ENCODE results near the gene COL8A1.
A peak's percentile ranks its signal among the peaks of the same experiment; 100 is the strongest.
"Not testable (repeated sequence)": the region's sequence is repeated elsewhere in the genome, so short reads cannot be mapped to it uniquely, and the experiment has no call there.

COL8A1 gene

GRCh38 chr3:99817047-99817436 is 178.6 kb downstream of the COL8A1 start:
- no peak for DNase-seq

- DNase-seq, result peak; percentile 82
Measured at GRCh38 chr3:99817437-99818240, 179.2 kb downstream of the COL8A1 start, which contains the start of gene CMSS1. CMSS1 (plus strand) TSS chr3:99817862.

- DNase-seq, result no peak
Measured at GRCh38 chr3:99818818-99819217, 180.4 kb downstream of the COL8A1 start.

- no peak for DNase-seq
Measured at GRCh38 chr3:99823723-99824711, 185.6 kb downstream of the COL8A1 start.

DNA sequence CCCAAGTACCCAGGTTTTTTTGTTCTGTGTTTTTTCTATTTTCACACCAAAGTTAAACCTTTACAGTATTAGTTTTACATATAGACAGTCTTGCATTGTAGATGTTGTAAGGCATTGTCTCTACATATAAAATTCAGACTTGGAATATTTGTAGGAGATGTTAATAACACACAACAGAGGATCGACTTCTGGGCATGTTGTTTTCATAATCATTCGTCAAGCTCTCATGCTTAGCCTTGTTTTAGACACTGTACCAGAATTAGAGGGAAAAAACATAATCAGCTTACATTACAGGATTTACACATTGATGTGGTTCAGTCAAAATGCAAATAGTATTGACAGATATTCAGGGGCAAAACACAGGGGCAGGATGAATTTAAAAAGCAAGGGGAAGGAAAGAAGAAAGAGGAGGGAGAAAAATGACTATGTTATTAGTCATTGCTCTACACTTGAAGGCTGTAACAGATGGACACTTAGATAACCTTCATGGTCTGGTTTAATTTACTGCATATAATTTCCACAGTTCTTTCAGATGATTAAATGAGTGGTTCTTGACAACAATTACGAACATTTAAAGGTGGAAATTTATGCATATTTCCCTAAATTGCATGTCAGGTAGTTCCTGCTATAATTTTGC is 186.7 kb downstream of the COL8A1 start:
- no peak for DNase-seq

- DNase-seq, result no peak
Measured at GRCh38 chr3:99829844-99830243, 191.4 kb downstream of the COL8A1 start.

- no peak for DNase-seq
Measured at GRCh38 chr3:99833617-99834205, 195.3 kb downstream of the COL8A1 start.

GRCh38 chr3:99834211-99834957 is 196.0 kb downstream of the COL8A1 start:
- DNase-seq, result no peak

- DNase-seq, result no peak
Measured at GRCh38 chr3:99836681-99837080, 198.3 kb downstream of the COL8A1 start.

GRCh38 chr3:99837715-99838114 is 199.3 kb downstream of the COL8A1 start:
- no peak for DNase-seq

DNA sequence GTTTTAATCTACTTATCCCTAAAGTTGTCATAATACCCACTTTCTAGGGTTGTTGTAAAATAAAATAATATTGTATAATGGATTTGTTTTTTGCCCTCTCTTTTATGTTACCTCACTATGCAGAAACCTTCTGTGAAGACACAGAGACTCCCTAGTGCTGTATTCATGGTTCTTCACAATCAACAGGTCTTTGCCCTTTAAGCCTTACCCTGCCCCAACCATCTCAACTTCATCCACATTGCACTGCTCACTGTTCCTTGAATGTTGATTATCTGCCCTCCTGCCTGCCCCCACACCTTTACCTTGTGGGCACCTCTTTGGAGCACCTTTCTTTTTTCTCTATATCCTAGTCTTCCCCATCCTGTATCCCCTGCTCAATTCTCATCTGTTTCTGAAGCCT is 200.4 kb downstream of the COL8A1 start:
- DNase-seq, result no peak

GRCh38 chr3:99839613-99840012 is 201.2 kb downstream of the COL8A1 start:
- no peak for DNase-seq

- not testable (repeated sequence) for DNase-seq
Measured at GRCh38 chr3:99841949-99842348, 203.6 kb downstream of the COL8A1 start.

- no peak for DNase-seq
Measured at GRCh38 chr3:99842826-99843589, 204.6 kb downstream of the COL8A1 start.

GRCh38 chr3:99843590-99844258 is 205.3 kb downstream of the COL8A1 start:
- DNase-seq, result no peak

GRCh38 chr3:99845331-99845730 is 206.9 kb downstream of the COL8A1 start:
- no peak for DNase-seq

GRCh38 chr3:99845999-99846398 is 207.6 kb downstream of the COL8A1 start:
- DNase-seq, result no peak

DNA sequence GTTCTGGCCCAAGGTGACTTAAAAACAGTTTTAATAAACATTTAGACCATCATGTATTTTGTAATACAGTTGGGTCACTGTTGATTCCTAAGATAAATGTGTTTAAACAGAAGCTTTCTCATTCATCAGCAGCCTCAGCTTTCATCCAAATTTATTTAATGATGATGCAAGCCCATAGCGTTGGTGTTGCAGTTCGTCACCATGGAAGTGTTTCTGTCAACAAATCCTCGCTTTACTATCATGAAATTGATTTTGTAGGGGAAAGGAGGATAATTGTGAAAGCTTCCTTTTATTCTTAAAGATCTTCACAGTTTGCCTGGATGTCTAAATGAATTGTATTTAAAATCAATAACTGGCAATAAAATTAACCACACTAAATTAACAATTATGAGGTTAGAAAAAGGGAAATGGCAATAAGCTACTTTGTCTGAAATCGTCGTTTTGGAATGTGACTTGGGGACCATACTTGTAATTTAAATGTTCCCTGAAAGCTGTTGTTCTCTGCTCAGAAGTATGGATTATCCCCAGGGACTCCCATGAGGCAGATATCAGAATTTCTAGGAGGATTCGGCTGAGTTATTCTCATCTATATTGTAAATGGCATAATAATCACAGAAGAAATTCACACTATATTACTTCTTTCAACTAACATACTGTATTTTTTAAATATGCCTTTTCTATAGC is 208.2 kb downstream of the COL8A1 start:
- no peak for DNase-seq

- DNase-seq, result no peak
Measured at GRCh38 chr3:99848433-99848832, 210.0 kb downstream of the COL8A1 start.

Data from DMS79 (cell line).